PC-9 (cell line): ENCODE measurements around the gene PLAC9. TPM values are rescaled to one million over a fixed set of nuclear protein-coding genes. Genes with fewer than 3 reads are reported as not detected.
A peak's percentile ranks its signal among the peaks of the same experiment; 100 is the strongest.

Experiments used
- BruUV-seq: library from RNA; stranded (reverse); fragments of 400-500 nt; replicated peaks from 2 replicates; lab custom pipeline; 2021; lab: Mats Ljungman, UMichigan
- CTCF ChIA-PET: fragments of 300-600 bp; sonication (Branson Sonifier 250); formaldehyde crosslinking; loops from one replicate; lab custom pipeline; 2022; ENCODE audit warnings: antibody characterized with exemption; lab: Charles Lee
- POLR2A ChIA-PET: fragments of 300-600 bp; sonication (Branson Sonifier 250); formaldehyde crosslinking; loops from one replicate; lab custom pipeline; 2022; ENCODE audit warnings: antibody characterized with exemption; ENCODE audit not compliant: unreplicated experiment; lab: Charles Lee
- DNase-seq, 2 experiments: peaks; one replicate each; pipeline versions ENCODE4 v3.0.0 to v3.0.0-alpha.2; 2015 to 2022; ENCODE audit warnings: mixed read lengths in 1 of 2
- H2AFZ ChIP-seq: fragments of 200-600 bp; sonication (generic); 2 replicates; pipeline ENCODE4 v1.8.1; 2017; ENCODE audit warnings: antibody characterized with exemption
- H3F3A ChIP-seq: fragments of 200-600 bp; sonication (generic); 2 replicates; pipeline ENCODE4 v1.8.1; 2017; ENCODE audit warnings: antibody characterized with exemption, mild to moderate bottlenecking, low read depth; ENCODE audit not compliant: insufficient read depth
- H3K27ac ChIP-seq: fragments of 200-600 bp; sonication (generic); 2 replicates; pipeline ENCODE4 v1.6.1; 2016; ENCODE audit warnings: mixed run types
- H3K27me3 ChIP-seq: fragments of 200-600 bp; sonication (generic); 2 replicates; pipeline ENCODE4 v1.6.1; 2016; ENCODE audit warnings: low read depth, mixed run types; ENCODE audit not compliant: insufficient read depth
- H3K36me3 ChIP-seq: fragments of 200-600 bp; sonication (generic); 2 replicates; pipeline ENCODE4 v1.6.1; 2016; ENCODE audit warnings: low read depth, mixed run types
- H3K4me1 ChIP-seq: fragments of 200-600 bp; sonication (generic); replicated peaks from 2 replicates; pipeline ENCODE4 v1.6.1; 2016; ENCODE audit warnings: mixed run types; ENCODE audit not compliant: insufficient read depth
- H3K4me2 ChIP-seq: fragments of 200-600 bp; sonication (generic); 2 replicates; pipeline ENCODE4 v1.6.1; 2017; ENCODE audit warnings: mixed run types
- H3K4me3 ChIP-seq: fragments of 200-600 bp; sonication (generic); 2 replicates; pipeline ENCODE4 v1.6.1; 2016; ENCODE audit warnings: mixed run types
- H3K79me2 ChIP-seq: fragments of 200-600 bp; sonication (generic); 2 replicates; pipeline ENCODE4 v1.6.1; 2017; ENCODE audit warnings: low read depth, mixed run types
- H3K9me2 ChIP-seq: fragments of 200-600 bp; sonication (generic); 2 replicates; pipeline ENCODE4 v1.8.1; 2017; ENCODE audit warnings: mild to moderate bottlenecking; ENCODE audit not compliant: insufficient read depth
- H3K9me3 ChIP-seq: fragments of 200-600 bp; sonication (generic); 2 replicates; pipeline ENCODE4 v1.8.1; 2016; ENCODE audit warnings: low read depth; ENCODE audit not compliant: insufficient read depth
- H4K20me1 ChIP-seq: fragments of 200-600 bp; sonication (generic); 2 replicates; pipeline ENCODE4 v1.8.1; 2017; ENCODE audit not compliant: insufficient read depth
- CTCF ChIP-seq: fragments of 200-600 bp; sonication (generic); conservative IDR thresholded peaks from 2 replicates; pipeline ENCODE4 v1.6.1; 2017; ENCODE audit warnings: mixed run types, antibody characterized with exemption, mild to moderate bottlenecking, moderate library complexity
- EZH2 ChIP-seq: fragments of 200-600 bp; sonication (generic); IDR thresholded peaks from 2 replicates; pipeline ENCODE4 v1.8.0; 2017; ENCODE audit warnings: antibody characterized with exemption, low read depth
- intact Hi-C: fragments of 100-400 bp; cut with micrococcal nuclease; formaldehyde crosslinking; loops from one replicate; pipeline ENCODE4 v1.10.0; 2022; ENCODE audit not compliant: unreplicated experiment
- total RNA-seq: library from RNA; stranded (reverse); gene quantifications from 2 replicates; pipeline ENCODE4 v1.2.3, GENCODE V29; 2021

PLAC9 gene
- total RNA-seq, 1 experiment from 2014 or later, result not detected

- no peaks in the 10 kb centered on the region for H3K9me2 ChIP-seq
- peaks cover 49% of the 10 kb centered on the region for H3K4me1 ChIP-seq
- intact Hi-C loops, result no loop called here
- peaks cover 56% of the 10 kb centered on the region for H4K20me1 ChIP-seq
- ChIA-PET CTCF (no interaction called here), POLR2A (interaction anchor here (0.6 kb wide), 1 partner anchor 811 kb away, joined by 5 read pairs; no protein-coding TSS in a partner anchor)
- H3K79me2 ChIP-seq, result peaks cover 84% of the 10 kb centered on the region
- H3F3A ChIP-seq, result peaks cover 43% of the 10 kb centered on the region
- no peaks in the 10 kb centered on the region for H3K9me3 ChIP-seq
- peak overlapping the region; percentile 75 for H3K27ac ChIP-seq
- TF ChIP-seq EZH2, result no peak
- DNase-seq, result peak in 1 of 2 experiments; percentile 39
- no peak overlapping the region for H2AFZ ChIP-seq
- H3K4me3 ChIP-seq, result no peak overlapping the region
- peaks cover 14% of the 10 kb centered on the region; the same call in 1 of the 2 replicates for H3K36me3 ChIP-seq
- 0 out of 2 replicates have a peak overlapping the region, but pooled peaks have one; percentile 1 for H3K4me2 ChIP-seq
- BruUV-seq, result no TSS peak
- no peaks in the 10 kb centered on the region for H3K27me3 ChIP-seq
These were observed 40.4 kb downstream of the PLAC9 start for GRCh38 chr10:80172896-80173295.

- TF ChIP-seq CTCF (no peak), EZH2 (no peak)
- Histone ChIP-seq H3K9me2 (no peaks in the 10 kb centered on the region), H3K4me1 (peaks cover 55% of the 10 kb centered on the region), H3K36me3 (peaks cover 11% of the 10 kb centered on the region; the same call in 1 of the 2 replicates), H3F3A (peaks cover 43% of the 10 kb centered on the region), H3K4me3 (no peak overlapping the region), H3K27me3 (no peaks in the 10 kb centered on the region), H3K79me2 (peaks cover 84% of the 10 kb centered on the region), H2AFZ (no peak overlapping the region), H3K27ac (no peak overlapping the region), H3K9me3 (no peaks in the 10 kb centered on the region), H3K4me2 (0 out of 2 replicates have a peak overlapping the region, but pooled peaks have one; percentile 1), H4K20me1 (peaks cover 62% of the 10 kb centered on the region)
- intact Hi-C loops, result no loop called here
- DNase-seq, result no peak
- ChIA-PET CTCF (interaction anchor here (0.6 kb wide), 1 partner anchor 892 kb away, joined by 3 read pairs; no protein-coding TSS in a partner anchor), POLR2A (interaction anchor here (0.6 kb wide), 1 partner anchor 812 kb away, joined by 5 read pairs; no protein-coding TSS in a partner anchor)
- no TSS peak for BruUV-seq
These were observed 40.9 kb downstream of the PLAC9 start for GRCh38 chr10:80173466-80173865.

GRCh38 chr10:80174641-80175395, 42.3 kb downstream of the PLAC9 start:
- TF ChIP-seq CTCF (no peak), EZH2 (no peak)
- Histone ChIP-seq H4K20me1 (peaks cover 74% of the 10 kb centered on the region), H3K4me2 (no peak overlapping the region), H3K27me3 (no peaks in the 10 kb centered on the region), H3F3A (peaks cover 48% of the 10 kb centered on the region), H2AFZ (no peak overlapping the region), H3K27ac (no peak overlapping the region), H3K79me2 (peaks cover 84% of the 10 kb centered on the region), H3K4me1 (peaks cover 65% of the 10 kb centered on the region), H3K9me2 (no peaks in the 10 kb centered on the region), H3K36me3 (peaks cover 16% of the 10 kb centered on the region; the same call in 1 of the 2 replicates), H3K9me3 (no peaks in the 10 kb centered on the region), H3K4me3 (no peak overlapping the region)
- intact Hi-C loops, result no loop called here
- ChIA-PET POLR2A (no interaction called here), CTCF (no interaction called here)
- BruUV-seq, result no TSS peak
- no peak for DNase-seq
